ENCODE measurements around the gene P2RX1. TPM values are rescaled to one million over a fixed set of nuclear protein-coding genes. Genes with fewer than 3 reads are reported as not detected.

The P2RX1 gene
- total and polyA plus RNA-seq, 2 of the 4 experiments (the other 2 are of a cell fraction) = not detected

DNA sequence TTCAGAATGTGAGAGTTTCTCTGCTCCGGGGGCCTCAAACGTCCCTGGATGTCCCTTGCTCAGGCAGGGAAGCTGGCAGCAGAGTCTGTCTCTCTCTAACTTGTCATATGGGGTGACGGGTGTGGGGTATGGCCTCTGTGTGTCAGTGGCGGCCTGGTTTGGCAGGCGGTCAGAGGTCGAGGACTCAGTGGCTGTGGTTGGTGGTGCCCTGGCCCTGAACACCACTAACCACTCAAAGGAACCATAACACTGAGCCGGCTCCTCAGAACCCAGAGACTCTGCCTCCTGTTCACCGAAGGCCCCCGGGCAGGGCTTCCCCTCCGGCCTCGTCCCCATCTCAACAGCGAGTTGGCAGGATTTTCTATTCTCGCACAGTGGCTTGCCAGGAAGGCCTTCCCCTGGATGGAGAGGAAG lies 677 bp downstream of the P2RX1 start:
- in situ Hi-C loops (cut with MboI; ENCODE audit: low sequenced_read_pairs) (no loop called here), intact Hi-C loops (cut with micrococcal nuclease) (loop anchor here (2.0 kb wide), 1 partner anchor 93 kb away; no protein-coding TSS in a partner anchor), dilution Hi-C loops (cut with HindIII; ENCODE audit: low sequenced_read_pairs, unreplicated experiment) (no loop called here)
- no peak overlapping the region for H3K9ac ChIP-seq (ENCODE audit: low read depth, low read length)
- H3K9me1 ChIP-seq (ENCODE audit: insufficient read depth, low read length) = no peaks in the 10 kb centered on the region
- no peak overlapping the region for H2BK15ac ChIP-seq (ENCODE audit: low read depth, low read length)
- ChIA-PET CTCF (no interaction called here), POLR2A (ENCODE audit: unreplicated experiment) (no interaction called here)
- no peak overlapping the region for H3K4me3 ChIP-seq (ENCODE audit: insufficient read depth, low read depth, low read length)
- H2AK9ac ChIP-seq (replicated peaks; ENCODE audit: low read depth, low read length, poor library complexity) = no peak overlapping the region
- H2BK20ac ChIP-seq (ENCODE audit: low read depth, low read length) = no peak overlapping the region
- no peak overlapping the region for H3K18ac ChIP-seq (ENCODE audit: low read depth, low read length)
- no peak overlapping the region for H3K23ac ChIP-seq (ENCODE audit: low read depth, low read length)
- no peaks in the 10 kb centered on the region for H4K20me1 ChIP-seq (ENCODE audit: insufficient read depth, low read length)
- no peaks in the 10 kb centered on the region for H3K27me3 ChIP-seq (ENCODE audit: control insufficient read depth, insufficient read depth, low read length)
- DNase-seq (no peak), ATAC-seq (ENCODE audit: low read depth) (no peak)
- no peak overlapping the region for H3K56ac ChIP-seq (ENCODE audit: extremely low read depth, insufficient read depth, low read length)
- no CpG with 5 or more reads among the region's 13 CpGs for WGBS, 2 experiments (ENCODE audit: extremely low coverage in 2 of 2, insufficient read length in 1 of 2)
- no peak overlapping the region for H4K5ac ChIP-seq (ENCODE audit: low read depth, low read length)
- no peak overlapping the region for H2BK5ac ChIP-seq (ENCODE audit: low read depth, low read length, poor library complexity, severe bottlenecking)
- peaks cover 5% of the 10 kb centered on the region; the same call in 1 of the 2 replicates for H3K4me1 ChIP-seq (ENCODE audit: control insufficient read depth, insufficient read depth, low read length)
- no peak for TF ChIP-seq MXI1 (IDR thresholded peaks at IDR 0.05; ENCODE audit: borderline replicate concordance, low read depth, low read length)
- no peak for TF ChIP-seq RAD21 (IDR thresholded peaks at IDR 0.05; ENCODE audit: low read length)
- TF ChIP-seq CEBPB (IDR thresholded peaks at IDR 0.05; ENCODE audit: low read depth, low read length) = no peak
- TF ChIP-seq BHLHE40 (IDR thresholded peaks at IDR 0.05; ENCODE audit: low read depth, low read length) = no peak
- TF ChIP-seq, protein P1, sequence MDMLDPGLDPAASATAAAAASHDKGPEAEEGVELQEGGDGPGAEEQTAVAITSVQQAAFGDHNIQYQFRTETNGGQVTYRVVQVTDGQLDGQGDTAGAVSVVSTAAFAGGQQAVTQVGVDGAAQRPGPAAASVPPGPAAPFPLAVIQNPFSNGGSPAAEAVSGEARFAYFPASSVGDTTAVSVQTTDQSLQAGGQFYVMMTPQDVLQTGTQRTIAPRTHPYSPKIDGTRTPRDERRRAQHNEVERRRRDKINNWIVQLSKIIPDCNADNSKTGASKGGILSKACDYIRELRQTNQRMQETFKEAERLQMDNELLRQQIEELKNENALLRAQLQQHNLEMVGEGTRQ (IDR thresholded peaks at IDR 0.05; ENCODE audit: low read depth, low read length) = no peak
- TF ChIP-seq RFX5 (IDR thresholded peaks at IDR 0.05; ENCODE audit: low read depth, low read length) = no peak
- no peak overlapping the region for H3K4ac ChIP-seq (ENCODE audit: low read depth, low read length)
- BruUV-seq (replicated peaks) = no TSS peak
- no peak overlapping the region for H4K91ac ChIP-seq (ENCODE audit: insufficient read depth, low read depth, low read length)
- H3K9me3 ChIP-seq (ENCODE audit: control insufficient read depth, insufficient read depth, low read length) = no peaks in the 10 kb centered on the region
- no peak overlapping the region for H2BK120ac ChIP-seq (ENCODE audit: low read depth, low read length)
- no peak overlapping the region for H3K4me2 ChIP-seq (ENCODE audit: low read depth, low read length)
- H3K14ac ChIP-seq (replicated peaks; ENCODE audit: low read depth, low read length) = no peak overlapping the region
- H2AFZ ChIP-seq (replicated peaks; ENCODE audit: low read length, poor library complexity) = peak overlapping the region; percentile 27
- no peaks in the 10 kb centered on the region for H3K36me3 ChIP-seq (ENCODE audit: control insufficient read depth, insufficient read depth, low read length)
- H4K8ac ChIP-seq (ENCODE audit: low read depth in 2 of 2, low read length in 2 of 2) = no peak overlapping the region
- no peaks in the 10 kb centered on the region for H3K79me1 ChIP-seq (ENCODE audit: low read depth in 1 of 2, low read length in 2 of 2)
- no peak overlapping the region for H2AK5ac ChIP-seq (ENCODE audit: low read depth, low read length)
- H3K27ac ChIP-seq (ENCODE audit: insufficient read depth, low read length) = no peak overlapping the region
